Neural crest cell (in vitro differentiated cells): ENCODE results near the gene ASB1. TPM values are rescaled to one million over a fixed set of nuclear protein-coding genes. Genes with fewer than 3 reads are reported as not detected.

ENCODE experiments used
- DNase-seq: peaks from one replicate; pipeline ENCODE4 v3.0.0; 2021; ENCODE audit warnings: low read depth, mixed read lengths, low spot score
- H3K27ac Mint-ChIP-seq: one replicate; pipeline ENCODE4 v1.8.0; 2021; ENCODE audit warnings: mild to moderate bottlenecking, mixed read lengths; ENCODE audit not compliant: unreplicated experiment
- H3K27me3 Mint-ChIP-seq: 2 replicates; pipeline ENCODE4 v1.8.0; 2021; ENCODE audit warnings: low read depth, mild to moderate bottlenecking, mixed read lengths
- H3K36me3 Mint-ChIP-seq: 2 replicates; pipeline ENCODE4 v1.8.0; 2021; ENCODE audit warnings: low read depth, mild to moderate bottlenecking, mixed read lengths
- H3K4me1 Mint-ChIP-seq: 2 replicates; pipeline ENCODE4 v1.8.0; 2021; ENCODE audit warnings: mixed read lengths
- H3K4me3 Mint-ChIP-seq: one replicate; pipeline ENCODE4 v1.8.0; 2021; ENCODE audit warnings: mild to moderate bottlenecking, mixed read lengths
- H3K9me3 Mint-ChIP-seq: 2 replicates; pipeline ENCODE4 v1.8.0; 2021; ENCODE audit warnings: mixed read lengths
- CTCF ChIP-seq: fragments of 200-600 bp; sonication (generic); conservative IDR thresholded peaks from 2 replicates; pipeline ENCODE4 v1.5.0; 2021; ENCODE audit warnings: antibody characterized with exemption, mild to moderate bottlenecking
- total RNA-seq: library from RNA; stranded (reverse); gene quantifications from 2 replicates; pipeline ENCODE4 v1.2.1, GENCODE V29; 2021

Gene ASB1
- total RNA-seq, 1 donor from 2014 or later: 37.5 TPM

- peaks cover 44% of the 10 kb centered on the region for H3K36me3 Mint-ChIP-seq
- DNase-seq: no peak
- no peak overlapping the region for H3K4me3 Mint-ChIP-seq
- H3K4me1 Mint-ChIP-seq: peaks cover 11% of the 10 kb centered on the region
- no peak overlapping the region for H3K27ac Mint-ChIP-seq
- no peak for TF ChIP-seq CTCF
- peaks cover 30% of the 10 kb centered on the region for H3K9me3 Mint-ChIP-seq
- H3K27me3 Mint-ChIP-seq: no peaks in the 10 kb centered on the region
These were observed 49.5 kb downstream of the ASB1 start for GRCh38 chr2:238476258-238476657.

GRCh38 chr2:238478216-238478615 lies 51.5 kb downstream of the ASB1 start:
- Mint-ChIP-seq H3K27ac (no peak overlapping the region), H3K36me3 (peaks cover 41% of the 10 kb centered on the region), H3K9me3 (peaks cover 24% of the 10 kb centered on the region), H3K4me1 (peaks cover 11% of the 10 kb centered on the region), H3K4me3 (no peak overlapping the region), H3K27me3 (no peaks in the 10 kb centered on the region)
- no peak for DNase-seq
- TF ChIP-seq CTCF: no peak

- no peak overlapping the region for H3K27ac Mint-ChIP-seq
- DNase-seq: no peak
- no peak overlapping the region for H3K4me3 Mint-ChIP-seq
- H3K9me3 Mint-ChIP-seq: peaks cover 16% of the 10 kb centered on the region
- no peaks in the 10 kb centered on the region for H3K27me3 Mint-ChIP-seq
- TF ChIP-seq CTCF: no peak
- peaks cover 30% of the 10 kb centered on the region for H3K36me3 Mint-ChIP-seq
- H3K4me1 Mint-ChIP-seq: peaks cover 11% of the 10 kb centered on the region
These were observed 53.1 kb downstream of the ASB1 start for GRCh38 chr2:238479847-238480246.

- H3K27me3 Mint-ChIP-seq: no peaks in the 10 kb centered on the region
- DNase-seq: no peak
- peaks cover 20% of the 10 kb centered on the region for H3K36me3 Mint-ChIP-seq
- no peak overlapping the region for H3K27ac Mint-ChIP-seq
- TF ChIP-seq CTCF: no peak
- no peak overlapping the region for H3K4me3 Mint-ChIP-seq
- peaks cover 13% of the 10 kb centered on the region for H3K9me3 Mint-ChIP-seq
- H3K4me1 Mint-ChIP-seq: no peaks in the 10 kb centered on the region
These were observed 56.3 kb downstream of the ASB1 start for GRCh38 chr2:238483021-238483420.

- H3K27ac Mint-ChIP-seq: no peak overlapping the region
- peaks cover 8% of the 10 kb centered on the region for H3K9me3 Mint-ChIP-seq
- H3K4me1 Mint-ChIP-seq: no peaks in the 10 kb centered on the region
- no peak for TF ChIP-seq CTCF
- H3K4me3 Mint-ChIP-seq: no peak overlapping the region
- peaks cover 14% of the 10 kb centered on the region for H3K36me3 Mint-ChIP-seq
- DNase-seq: no peak
- no peaks in the 10 kb centered on the region for H3K27me3 Mint-ChIP-seq
These were observed 56.9 kb downstream of the ASB1 start for GRCh38 chr2:238483656-238484055.
